GM19468 (cell line): ENCODE results near the gene ASCC1.

ENCODE experiments used
- ATAC-seq: cut with Tn5 transposase; IDR thresholded peaks from one replicate; pipeline ENCODE4 v1.9.1; 2021; ENCODE audit warnings: mild to moderate bottlenecking, moderate library complexity, moderate number of reproducible peaks; ENCODE audit not compliant: unreplicated experiment; ENCODE audit errors: extremely low read depth

The ASCC1 gene

DNA sequence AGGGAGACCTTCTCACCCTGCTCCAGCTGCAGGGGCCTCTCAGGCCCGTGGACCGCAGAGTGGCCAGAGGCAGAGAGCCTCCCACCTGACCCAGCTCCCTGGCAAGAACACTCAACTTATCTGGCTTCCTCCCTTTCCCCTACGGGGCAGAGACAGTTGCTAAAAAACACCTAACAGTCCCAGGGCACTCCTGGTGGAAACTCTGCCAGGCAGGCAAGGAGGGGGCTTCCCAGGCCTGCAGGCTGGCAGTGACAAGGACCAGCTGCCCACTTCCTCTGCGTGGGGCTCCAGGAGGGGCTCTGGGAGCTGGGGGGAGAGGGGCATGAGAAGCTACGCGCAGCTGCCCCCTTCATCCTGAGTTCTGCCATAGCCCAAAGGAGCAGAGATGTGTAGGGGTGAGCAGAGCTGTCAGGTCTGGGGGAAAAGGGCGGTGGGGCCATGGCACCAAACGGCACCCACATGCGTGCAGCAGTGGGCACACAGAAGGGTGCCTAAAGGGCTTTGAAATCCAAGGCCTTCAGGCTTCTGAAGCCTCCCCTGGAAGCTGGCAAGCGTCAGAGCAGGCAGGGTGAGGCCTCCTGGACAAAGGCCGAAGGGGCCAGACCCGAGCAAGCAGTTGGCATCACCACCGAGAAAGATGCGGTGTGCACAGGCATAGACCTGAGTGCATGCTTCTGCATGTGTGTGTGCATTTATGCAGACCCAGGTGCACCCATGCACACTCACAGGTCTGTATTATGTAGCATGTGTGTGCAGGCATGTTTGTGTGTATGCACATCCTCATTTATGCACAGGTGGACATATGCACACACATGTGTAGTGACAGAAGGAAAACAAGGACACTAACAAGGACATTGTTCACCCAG is 142.1 kb downstream of the ASCC1 start:
- ATAC-seq, result no peak

DNA sequence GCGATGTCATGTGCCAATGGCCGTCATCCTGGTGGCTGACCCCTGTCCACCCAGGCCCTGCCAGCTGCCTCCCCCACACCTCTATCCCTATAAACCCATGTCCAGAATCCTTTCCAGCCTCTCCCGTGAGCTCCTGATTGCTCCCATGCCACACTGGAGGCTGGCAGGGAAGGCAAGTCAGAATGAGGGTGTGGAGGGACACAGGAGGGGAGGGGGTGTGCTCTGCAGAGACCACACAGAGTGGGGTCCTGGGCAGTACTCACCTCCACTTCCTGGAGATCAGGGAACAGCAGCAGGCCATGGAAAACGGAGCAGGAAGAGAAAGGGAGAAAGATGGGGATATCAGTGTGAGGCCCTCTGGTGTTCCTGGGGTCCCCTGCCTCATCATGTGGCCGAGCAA is 143.4 kb downstream of the ASCC1 start:
- no peak for ATAC-seq

DNA sequence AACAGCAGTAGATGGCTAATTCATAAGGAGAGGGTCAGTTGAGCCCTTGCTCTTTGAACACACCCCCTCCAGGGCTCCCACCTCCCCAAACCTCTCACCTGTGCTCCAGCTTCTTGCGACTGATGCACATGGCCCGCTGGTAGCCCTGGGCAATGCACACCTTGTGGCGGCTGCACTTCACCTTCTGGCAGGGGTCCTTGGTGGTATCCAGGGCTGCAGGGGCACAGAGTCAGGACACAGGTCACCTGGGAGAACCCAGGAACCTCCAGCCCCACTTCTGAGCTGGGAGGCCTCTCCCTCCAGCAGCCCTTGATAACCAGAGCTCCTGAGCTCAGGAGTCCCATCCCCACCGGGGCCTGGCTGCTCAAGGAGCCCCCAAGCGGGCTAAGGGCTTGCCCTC is 144.0 kb downstream of the ASCC1 start:
- ATAC-seq, result no peak

DNA sequence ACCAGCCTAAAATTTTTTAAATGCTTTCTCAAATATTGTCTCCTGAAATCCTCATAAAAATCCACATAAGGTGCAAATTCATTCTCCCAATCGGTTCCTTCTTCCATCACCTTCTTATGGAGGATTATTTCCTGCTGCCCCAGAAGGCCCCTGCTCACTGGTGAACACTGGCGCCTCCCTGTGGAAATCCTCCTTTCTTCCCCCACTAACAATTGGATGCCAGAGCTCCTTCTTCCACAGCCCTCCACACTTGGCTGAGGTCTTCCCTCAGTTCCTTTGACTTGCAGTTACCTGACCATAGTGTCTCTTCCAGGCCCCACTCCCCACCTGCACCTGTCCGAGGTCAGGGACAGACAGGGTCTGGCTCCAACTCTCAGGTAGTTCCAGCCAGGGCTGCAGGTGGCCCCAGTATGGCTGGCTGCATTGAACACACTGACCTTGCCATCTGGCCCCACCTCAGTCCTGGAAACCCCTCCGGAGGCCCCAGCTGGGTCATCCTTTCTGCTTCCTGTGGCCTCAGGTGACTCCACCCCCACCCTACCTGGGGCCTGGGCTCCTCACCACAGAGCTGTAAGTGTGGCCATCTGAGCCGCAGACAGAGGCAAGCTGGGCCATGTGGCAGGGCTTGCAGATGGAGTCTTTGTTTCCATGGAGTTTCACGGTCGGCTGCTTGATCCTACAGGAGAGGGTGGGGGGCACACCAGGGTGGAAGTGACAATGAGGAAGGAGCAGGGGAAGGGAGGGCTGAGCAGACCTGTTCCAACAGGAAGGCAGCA is 146.1 kb downstream of the ASCC1 start:
- no peak for ATAC-seq

DNA sequence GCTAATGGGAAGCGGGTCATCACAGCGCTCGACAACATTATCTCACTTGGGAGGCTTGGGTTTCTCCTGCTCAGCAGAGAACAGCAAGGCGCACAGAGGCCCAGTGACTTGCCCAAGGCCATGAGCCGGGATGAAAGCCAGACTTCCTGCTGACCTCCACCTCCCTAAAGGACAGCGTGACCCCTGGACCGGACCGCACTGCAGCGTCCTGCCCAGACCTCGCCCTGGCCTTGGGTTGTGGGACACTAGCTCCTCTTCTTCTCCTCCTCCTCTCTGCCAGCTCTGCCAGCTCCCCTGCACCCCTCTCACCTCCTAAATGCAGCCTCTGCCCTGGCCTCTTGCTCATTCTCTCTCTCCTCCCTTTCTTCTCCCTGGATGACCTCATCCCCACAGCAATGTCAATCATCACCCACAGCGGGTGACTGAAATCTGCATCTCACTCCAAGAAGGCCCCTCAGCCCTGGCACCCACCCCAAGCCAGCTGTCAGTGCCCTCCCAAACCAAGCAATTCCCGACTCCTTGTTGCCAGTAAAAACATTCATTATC is 147.1 kb downstream of the ASCC1 start:
- no peak for ATAC-seq

DNA sequence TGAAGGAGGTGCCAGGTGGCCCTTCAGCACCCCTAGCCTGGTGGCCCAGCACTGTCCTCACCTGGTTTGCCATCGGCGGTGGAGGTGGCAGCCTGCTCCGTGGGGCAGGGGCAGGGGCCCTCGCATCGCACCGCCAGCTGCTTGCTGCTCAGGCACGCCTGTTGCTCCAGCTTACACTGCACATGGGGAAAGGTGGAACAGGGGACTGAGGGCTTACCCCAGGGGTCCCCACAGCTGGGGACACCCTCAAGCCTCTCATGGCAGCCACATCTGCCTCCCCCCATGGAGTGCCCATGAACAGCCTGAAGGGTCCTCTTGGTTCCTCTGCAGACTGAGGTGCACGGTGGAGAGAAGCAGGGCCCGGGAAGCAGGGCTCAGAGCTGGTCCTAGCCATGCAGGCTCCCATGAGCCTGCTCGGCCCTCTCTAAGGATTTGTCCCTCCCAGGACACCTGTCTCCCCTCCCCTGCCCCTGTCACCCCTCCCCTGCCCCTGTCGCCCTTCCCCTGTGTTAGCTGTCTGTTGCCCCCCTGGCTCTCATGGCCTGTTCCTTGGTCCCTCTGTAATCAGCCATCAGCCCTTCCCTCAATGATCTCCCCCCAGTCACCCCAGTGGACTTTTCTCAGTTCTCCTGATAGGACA is 147.8 kb downstream of the ASCC1 start:
- no peak for ATAC-seq

DNA sequence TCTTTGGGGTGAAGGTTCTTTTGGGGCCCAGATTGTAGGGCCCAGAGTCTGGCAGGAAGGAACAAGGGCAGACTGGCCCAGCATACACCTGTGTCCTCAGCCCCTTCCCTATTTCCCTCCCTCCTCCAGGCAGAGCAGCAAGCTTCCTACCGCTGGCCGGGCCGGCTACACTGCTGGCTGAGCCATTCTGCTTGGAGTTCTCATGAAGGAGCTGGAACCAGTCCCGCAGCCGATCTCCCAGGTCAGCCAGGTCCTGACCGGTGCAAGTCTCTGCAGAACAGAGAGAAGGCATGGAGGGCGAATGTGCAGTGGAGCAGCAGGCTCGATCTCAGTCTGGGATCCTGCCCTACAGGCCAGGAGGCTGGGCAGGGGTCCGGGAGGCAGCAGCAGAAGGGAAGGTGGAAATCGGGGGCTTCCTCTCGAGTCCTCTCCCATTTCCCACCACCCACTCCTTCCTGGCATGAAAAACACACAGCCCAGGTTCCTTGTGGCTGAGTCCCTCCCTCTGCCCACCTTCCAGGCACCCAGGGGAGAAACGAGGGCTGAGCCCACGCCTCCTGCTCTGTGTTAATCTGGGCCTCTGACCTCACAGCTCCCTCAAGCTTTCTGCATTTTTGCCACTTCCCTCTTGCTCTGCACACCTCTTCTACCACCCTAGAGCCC is 148.5 kb downstream of the ASCC1 start:
- no peak for ATAC-seq

DNA sequence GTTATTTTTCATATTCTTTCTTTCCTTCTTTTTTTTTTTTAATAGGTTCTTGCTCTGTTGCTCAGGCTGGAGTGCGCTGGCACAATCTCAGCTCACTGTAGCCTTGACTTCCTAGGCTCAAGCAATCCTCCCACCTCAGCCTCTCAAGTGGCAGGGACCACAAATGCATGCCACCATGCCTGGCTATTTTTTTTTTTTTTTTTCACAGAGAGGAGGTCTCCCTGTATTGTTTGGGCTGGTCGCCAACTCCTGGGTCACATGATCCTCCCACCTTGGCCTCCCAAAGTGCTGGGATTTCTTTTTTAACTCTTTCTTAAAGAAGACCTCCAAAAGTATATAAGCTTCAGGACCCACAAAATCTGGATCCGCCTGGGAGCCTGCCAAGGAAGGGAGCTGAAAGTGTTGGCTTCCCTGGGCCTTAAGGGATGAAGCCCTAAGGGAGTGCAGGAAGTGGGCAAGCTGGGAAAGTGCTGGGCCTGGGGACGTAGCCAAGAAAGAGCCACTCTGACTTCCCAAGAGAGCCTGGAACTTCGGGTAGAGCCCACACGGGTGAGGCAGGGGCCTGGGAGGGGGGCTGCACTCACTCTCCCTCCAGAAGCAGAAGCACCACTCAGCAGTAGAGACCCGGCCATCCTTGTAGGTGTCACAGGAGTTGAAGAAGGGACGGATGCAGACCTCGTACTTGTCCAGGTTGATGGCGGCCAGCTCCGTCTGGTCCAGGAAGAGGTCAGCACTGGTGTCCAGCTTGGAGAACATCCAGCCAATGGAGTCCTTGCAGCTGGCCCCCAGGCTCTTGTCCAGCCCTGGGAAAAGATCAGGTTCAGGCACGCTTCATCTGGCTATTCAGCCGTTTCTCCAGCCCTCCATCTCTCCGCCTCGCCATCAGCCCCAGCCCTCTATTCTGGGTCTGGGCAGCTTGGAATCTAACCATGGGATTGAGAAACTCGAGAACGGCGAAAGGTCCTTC is 149.5 kb downstream of the ASCC1 start:
- no peak for ATAC-seq

DNA sequence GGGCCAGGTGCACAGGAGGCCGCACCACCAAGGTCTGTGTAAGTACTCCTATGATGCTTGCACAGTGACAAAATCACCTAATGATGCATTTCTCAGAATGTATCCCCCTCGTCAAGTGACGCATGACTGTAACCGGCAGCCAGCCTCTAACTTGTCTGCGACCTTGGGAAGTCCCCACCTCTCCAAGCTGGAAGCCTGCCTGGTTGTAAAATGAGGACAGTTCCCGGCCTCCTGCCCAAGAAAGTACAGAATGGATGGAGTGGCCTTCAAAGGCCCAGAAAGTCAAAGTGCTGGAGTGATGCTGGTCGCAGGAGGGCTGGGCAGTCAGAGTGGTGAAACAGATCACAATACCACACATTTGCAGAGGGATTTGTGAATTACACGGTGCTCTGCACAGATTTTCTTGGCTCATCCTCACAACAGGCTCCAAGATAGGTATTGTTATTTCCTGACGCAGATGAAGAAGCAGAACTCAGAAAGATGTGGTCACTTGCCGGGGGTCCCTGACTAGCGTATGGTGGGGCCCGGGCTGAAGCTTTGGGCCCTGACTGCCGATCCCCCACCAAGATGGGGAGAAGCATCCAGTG is 150.5 kb downstream of the ASCC1 start:
- ATAC-seq, result no peak

DNA sequence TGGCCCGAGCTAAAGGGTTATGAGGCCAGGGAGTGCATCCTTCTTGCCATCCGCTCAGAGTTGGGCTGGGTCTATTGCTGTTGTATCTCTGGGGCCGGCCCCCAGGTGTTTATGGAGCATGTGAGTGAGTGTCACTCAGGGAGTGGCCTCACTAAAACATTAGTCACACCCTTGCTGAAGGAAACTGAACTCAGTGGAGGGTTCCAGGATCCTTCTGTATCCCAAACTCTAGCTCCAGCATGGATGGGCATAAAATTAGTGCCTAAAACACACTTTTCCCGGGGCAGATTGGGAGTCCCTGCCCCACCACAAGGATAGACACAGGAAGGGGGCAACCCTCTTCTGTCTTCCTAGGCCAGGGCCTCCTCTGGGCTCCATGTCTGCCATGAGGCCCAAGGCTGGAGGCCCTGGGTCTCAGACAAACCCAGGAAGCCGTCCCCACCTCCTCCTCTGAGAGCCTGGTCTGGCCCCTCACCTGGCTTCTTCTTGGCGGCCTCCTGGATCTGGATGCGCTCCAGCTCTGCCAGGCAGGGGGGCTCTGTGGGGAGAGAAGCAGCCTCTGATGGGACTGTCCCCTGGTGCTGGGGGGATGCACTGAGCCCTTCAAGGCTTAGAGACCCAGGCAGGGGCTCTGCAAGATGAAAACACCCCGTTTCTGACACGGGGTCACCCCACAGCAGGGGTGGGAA is 152.2 kb downstream of the ASCC1 start:
- ATAC-seq, result no peak

DNA sequence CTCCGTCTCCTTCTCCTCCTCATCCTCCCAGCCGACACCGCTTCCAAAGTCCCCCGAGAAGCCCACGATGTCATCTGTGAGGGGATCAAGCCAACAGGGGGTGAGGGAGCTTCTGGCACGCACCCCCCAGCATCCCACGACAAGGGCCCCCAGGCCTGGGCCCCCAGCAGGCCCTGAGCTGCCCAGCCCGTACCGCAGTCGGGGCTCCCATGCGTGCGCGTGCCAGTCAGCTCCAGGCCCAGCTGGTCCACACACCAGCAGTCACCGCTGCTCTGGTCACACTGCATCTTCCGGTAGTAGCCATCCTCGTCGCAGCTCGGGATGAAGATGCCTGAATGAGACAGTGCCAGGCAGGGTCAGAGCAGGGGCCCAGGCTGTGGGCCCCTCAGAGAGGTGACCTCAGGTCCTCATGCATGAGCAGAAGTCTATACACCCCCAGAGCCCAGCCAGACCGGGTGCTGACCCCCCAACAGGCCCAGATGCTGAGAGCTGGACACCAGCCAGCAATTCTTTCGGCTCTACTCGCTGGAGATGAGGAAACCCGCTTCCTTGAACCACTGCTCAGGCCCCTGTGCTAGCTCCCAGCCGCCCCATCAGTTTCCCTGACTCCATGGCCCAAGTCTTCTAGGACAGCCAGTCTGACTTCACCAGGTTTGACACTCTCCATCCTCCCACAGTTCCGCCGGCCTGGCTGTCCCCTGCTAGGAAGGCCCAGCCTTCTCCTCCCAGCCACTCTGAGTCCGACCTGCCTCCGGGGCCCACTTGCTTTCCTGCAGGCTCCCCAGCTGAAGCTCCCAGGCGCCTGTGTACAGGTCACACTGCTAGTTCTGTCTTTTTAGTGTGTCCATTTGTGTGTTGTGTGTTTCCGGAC is 153.0 kb downstream of the ASCC1 start:
- ATAC-seq, result no peak

DNA sequence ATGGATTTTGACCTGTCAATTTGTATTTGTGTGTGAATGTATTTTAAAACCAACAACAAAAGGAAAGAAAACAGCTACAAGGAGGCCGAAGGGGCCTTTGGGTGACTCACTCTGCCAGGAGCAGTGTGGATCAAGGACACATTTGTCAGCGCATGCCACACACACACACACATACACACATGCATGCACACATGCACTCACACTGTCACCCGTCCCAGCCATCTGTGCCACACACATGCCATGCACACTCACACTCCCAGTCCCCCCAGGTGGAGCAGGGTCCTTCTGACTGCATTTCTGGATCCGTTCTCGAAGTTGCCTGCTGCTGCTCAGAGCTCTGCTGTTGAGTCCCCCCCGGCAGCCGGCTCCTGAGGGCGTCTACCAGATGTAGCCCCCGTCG is 153.7 kb downstream of the ASCC1 start:
- ATAC-seq, result no peak

DNA sequence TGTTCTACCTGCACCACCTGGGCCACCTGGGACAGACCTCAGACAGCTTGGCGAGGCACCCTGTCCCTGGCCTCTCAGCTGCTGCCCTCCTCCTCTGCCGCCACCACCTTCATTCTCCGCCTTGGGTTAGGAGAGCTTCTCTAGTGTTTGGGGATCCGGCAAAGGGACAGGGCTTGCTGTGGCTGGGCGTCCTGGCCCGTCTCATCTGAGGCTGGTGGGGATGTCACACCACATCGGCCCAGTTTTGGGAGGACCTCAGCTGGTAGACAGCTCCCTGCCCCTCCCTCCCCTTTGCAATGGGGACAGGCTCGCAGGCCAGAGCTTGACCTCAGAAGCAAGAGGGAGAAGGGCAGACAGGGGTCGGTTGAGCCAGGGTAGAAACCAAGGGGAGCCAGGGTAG is 154.1 kb downstream of the ASCC1 start:
- no peak for ATAC-seq

DNA sequence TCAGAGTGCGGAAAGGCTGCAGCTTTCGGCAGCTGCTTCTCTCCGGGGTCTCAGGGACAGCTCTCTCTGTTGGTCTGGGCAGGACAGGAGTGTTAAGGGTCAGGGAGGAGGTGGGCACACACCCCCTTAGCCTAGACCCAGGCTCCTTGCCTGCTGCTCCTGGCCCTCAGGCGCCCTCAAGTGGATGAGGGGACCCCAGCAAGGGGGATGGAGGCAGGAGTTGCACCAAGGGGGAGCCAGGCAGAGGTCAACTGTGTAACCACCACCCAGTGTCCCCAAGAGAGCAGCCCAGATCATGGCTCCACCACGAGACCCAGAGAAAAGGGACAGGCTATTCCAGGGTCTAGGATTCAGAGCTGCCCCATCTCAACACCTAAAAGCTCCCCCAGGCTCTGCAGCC is 154.6 kb downstream of the ASCC1 start:
- no peak for ATAC-seq

DNA sequence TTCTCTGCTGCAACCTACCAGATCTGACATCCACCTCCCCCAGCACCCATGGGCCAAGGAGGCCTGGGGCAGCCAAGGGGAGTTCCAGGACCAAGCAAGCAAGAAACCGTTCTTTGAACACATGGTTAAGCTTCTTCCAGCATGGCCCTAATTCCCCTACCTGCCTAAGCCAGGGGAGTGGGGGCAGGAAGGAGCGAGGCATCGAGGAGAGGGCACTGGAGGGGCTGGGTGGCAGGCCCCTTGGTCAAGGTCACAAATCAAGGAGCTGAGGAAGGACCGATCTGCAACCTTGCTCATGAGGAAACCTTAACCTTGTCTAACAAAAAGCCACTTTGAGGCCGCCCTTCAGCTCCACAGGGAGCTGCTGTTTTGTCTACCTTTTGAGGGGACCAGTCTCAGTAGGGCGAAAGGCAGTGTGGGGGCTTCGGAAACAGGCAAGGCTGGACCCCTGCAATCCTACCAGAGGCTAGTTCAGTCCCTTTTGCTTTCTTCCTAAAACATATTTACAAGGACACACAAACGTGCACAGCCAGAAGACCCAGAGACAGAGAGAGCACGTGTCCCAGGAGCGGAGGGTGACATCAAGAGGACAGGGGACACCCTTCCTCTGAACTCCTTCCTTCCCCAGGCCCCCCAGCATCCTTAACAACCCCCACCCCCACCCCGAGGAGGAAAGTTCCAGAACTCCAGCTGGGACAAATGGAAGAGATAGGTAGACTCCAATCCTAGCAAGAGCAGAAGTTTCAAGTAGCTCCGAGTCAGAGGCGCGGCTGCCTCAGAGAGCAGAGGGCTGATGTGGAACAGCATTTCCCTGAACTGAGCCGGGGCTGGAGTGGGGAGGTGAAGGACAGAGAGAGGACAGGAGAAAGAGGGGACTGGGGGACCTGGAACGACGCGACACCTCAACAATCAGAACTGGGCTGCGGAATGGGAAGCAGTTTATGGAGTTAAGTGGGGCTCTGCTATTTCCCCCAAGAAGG is 155.9 kb downstream of the ASCC1 start:
- ATAC-seq, result no peak
